SK-N-SH treated with all-trans-retinoic acid at 6 μM for 48 hours (cell line): ENCODE results near the gene MYOM1.

Experiments
- BACH2 ChIP-seq: fragments of 250-450 bp; sonication (Bioruptor Pico); IDR thresholded peaks from 2 replicates; pipeline ENCODE4 v1.9.0; 2021; ENCODE audit warnings: mild to moderate bottlenecking, borderline replicate concordance
- ESRRG ChIP-seq: fragments of 250-450 bp; sonication (Bioruptor Pico); IDR thresholded peaks from 2 replicates; pipeline ENCODE4 v1.6.1; 2021; ENCODE audit warnings: mild to moderate bottlenecking
- PATZ1 ChIP-seq: fragments of 250-450 bp; sonication (Bioruptor Pico); IDR thresholded peaks from 2 replicates; pipeline ENCODE4 v1.8.0; 2020; ENCODE audit warnings: mild to moderate bottlenecking, moderate library complexity, borderline replicate concordance
- ZC3H10 ChIP-seq: fragments of 250-450 bp; sonication (Bioruptor Pico); IDR thresholded peaks from 2 replicates; pipeline ENCODE4 v1.5.1; 2021; ENCODE audit warnings: mild to moderate bottlenecking, moderate library complexity
- ZFP3 ChIP-seq: fragments of 250-450 bp; sonication (Bioruptor Pico); IDR thresholded peaks from 2 replicates; pipeline ENCODE4 v1.5.0; 2020; ENCODE audit warnings: mild to moderate bottlenecking, moderate library complexity
- TF ChIP-seq, protein P1 (sequence below): fragments of 250-450 bp; sonication (Bioruptor Pico); IDR thresholded peaks from 2 replicates; pipeline ENCODE4 v1.5.1; 2020; ENCODE audit warnings: low read depth, mild to moderate bottlenecking, moderate library complexity

DNA sequence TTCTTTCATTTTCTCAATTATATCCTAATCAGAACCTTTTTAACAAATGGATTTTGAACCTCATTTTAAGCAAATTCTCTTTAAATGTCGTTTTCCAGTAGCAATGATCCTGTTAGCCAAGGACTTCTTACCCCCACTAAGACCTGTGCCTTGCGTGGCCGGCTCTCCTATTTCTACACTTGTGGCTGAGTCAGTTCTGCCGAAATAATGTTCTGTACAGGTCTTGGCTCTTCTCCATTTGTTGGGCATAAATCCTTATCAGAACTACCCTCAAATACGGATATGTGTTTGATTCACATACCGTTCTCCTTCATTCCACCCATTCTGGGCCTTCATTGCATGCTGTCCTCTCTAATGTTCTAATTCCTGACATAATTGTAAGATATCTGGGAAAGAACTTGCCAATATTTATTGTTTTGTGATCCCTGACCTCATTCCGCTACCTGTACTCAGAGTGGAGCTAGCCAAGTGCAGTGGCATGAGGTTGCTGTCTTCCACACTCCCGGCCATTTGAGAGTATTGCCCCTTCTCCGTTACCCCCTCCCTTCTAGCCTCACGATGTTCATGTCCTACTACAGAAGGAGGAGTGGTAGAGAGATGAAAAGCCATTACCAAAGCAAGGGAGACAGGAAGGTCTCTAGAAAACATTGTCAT, 78.7 kb downstream of the MYOM1 start:
- no peak for TF ChIP-seq ZC3H10 (CRISPR knock-in tag)
- no peak for TF ChIP-seq ESRRG (CRISPR knock-in tag)
- TF ChIP-seq, protein P1, sequence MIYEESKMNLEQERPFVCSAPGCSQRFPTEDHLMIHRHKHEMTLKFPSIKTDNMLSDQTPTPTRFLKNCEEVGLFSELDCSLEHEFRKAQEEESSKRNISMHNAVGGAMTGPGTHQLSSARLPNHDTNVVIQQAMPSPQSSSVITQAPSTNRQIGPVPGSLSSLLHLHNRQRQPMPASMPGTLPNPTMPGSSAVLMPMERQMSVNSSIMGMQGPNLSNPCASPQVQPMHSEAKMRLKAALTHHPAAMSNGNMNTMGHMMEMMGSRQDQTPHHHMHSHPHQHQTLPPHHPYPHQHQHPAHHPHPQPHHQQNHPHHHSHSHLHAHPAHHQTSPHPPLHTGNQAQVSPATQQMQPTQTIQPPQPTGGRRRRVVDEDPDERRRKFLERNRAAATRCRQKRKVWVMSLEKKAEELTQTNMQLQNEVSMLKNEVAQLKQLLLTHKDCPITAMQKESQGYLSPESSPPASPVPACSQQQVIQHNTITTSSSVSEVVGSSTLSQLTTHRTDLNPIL (CRISPR knock-in tag) = no peak
- TF ChIP-seq ZFP3 (CRISPR knock-in tag) = no peak
- TF ChIP-seq BACH2 = no peak
- no peak for TF ChIP-seq PATZ1
